Activated CD8-positive, alpha-beta memory T cell treated with anti-CD3 and anti-CD28 coated beads for 48 hours (primary cell): ENCODE results near the gene SEC16A.
A peak's percentile ranks its signal among the peaks of the same experiment; 100 is the strongest.

Experiments
- DNase-seq, 3 experiments: peaks; one replicate each; pipeline ENCODE4 v3.0.0-alpha.2; 2020; ENCODE audit warnings: low read depth in 2 of 3, low spot score in 2 of 3

SEC16A gene

GRCh38 chr9:136486131-136486530, 3.3 kb upstream of the SEC16A start:
- no peak for DNase-seq

- peak; percentile 51 to 82 (median 79) for DNase-seq
These were observed 2.5 kb upstream of the SEC16A start for GRCh38 chr9:136485049-136486045.

- DNase-seq = no peak
These were observed 1.6 kb upstream of the SEC16A start for GRCh38 chr9:136484153-136485048.

GRCh38 chr9:136483589-136484152, 831 bp upstream of the SEC16A start:
- DNase-seq = peak; percentile 93 to 97 (median 94)

- peak in 1 of 3 experiments; percentile 16 for DNase-seq
These were observed 621 bp downstream of the SEC16A start for GRCh38 chr9:136482046-136482792.

- DNase-seq = no peak
These were observed 1.3 kb downstream of the SEC16A start for GRCh38 chr9:136481558-136481957.

- no peak for DNase-seq
These were observed 6.3 kb downstream of the SEC16A start for GRCh38 chr9:136476369-136477150.

GRCh38 chr9:136474974-136475865, 7.6 kb downstream of the SEC16A start:
- DNase-seq = no peak

GRCh38 chr9:136474021-136474640, 8.7 kb downstream of the SEC16A start:
- DNase-seq = no peak

GRCh38 chr9:136473354-136473721, 9.5 kb downstream of the SEC16A start:
- DNase-seq = no peak

- DNase-seq = no peak
These were observed 10.0 kb downstream of the SEC16A start for GRCh38 chr9:136472640-136473353.

- no peak for DNase-seq
These were observed 10.9 kb downstream of the SEC16A start for GRCh38 chr9:136471802-136472487.

- DNase-seq = no peak
These were observed 11.9 kb downstream of the SEC16A start for GRCh38 chr9:136470792-136471469.

- DNase-seq = no peak
These were observed 12.5 kb downstream of the SEC16A start for GRCh38 chr9:136470356-136470755.

- DNase-seq = no peak
These were observed 15.1 kb downstream of the SEC16A start for GRCh38 chr9:136467766-136468165.

GRCh38 chr9:136466155-136466541, 16.7 kb downstream of the SEC16A start:
- no peak for DNase-seq
